HT-29 (cell line): ENCODE measurements around the gene PRKAB1. TPM values are rescaled to one million over a fixed set of nuclear protein-coding genes. Genes with fewer than 3 reads are reported as not detected.
"Not testable (repeated sequence)": the region's sequence is repeated elsewhere in the genome, so short reads cannot be mapped to it uniquely, and the experiment has no call there.

Source experiments
- DNase-seq: peaks from one replicate; pipeline ENCODE4 v3.0.0-alpha.2; 2015; ENCODE audit warnings: low spot score
- total RNA-seq: library from RNA; depleted of rRNA; stranded (reverse); fragments of >200 nt; shearing (Covaris generic); gene quantifications from 2 replicates; pipeline ENCODE4 v1.2.3, GENCODE V29; 2014

The PRKAB1 gene
- total RNA-seq, 1 experiment from 2014 or later, result 30.6 TPM

DNA sequence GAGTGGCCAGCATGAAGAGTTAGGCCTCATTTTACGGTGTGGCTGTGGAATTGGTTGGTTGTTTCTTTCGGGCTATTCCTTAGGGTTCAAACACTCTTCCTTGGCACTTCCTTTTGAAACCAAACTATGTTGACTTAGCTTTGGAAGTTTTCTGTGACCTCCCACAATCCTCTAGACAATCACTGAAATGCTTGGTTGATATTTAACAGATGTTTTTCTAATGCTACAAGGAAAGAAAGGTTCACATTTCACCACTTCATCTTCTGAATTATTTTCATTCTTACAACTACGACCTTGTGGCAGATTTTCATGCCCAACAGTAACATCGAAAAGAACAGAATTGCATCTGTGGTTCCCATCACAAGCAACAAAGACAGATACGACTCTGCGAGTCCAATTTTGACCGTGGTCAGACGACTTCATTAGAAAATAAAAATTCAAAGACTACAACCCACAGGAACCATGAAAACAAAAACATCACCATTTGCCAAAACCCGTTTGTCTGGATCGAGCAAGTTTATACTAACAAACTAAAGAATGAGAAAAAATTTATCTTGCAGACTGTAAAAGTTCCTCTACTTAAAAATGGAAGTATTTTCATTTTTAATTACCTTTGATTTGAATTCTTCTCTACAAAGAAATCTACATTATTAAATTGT lies 16.9 kb downstream of the PRKAB1 start:
- DNase-seq, result no peak

GRCh38 chr12:119685375-119685774 lies 17.4 kb downstream of the PRKAB1 start:
- no peak for DNase-seq

DNA sequence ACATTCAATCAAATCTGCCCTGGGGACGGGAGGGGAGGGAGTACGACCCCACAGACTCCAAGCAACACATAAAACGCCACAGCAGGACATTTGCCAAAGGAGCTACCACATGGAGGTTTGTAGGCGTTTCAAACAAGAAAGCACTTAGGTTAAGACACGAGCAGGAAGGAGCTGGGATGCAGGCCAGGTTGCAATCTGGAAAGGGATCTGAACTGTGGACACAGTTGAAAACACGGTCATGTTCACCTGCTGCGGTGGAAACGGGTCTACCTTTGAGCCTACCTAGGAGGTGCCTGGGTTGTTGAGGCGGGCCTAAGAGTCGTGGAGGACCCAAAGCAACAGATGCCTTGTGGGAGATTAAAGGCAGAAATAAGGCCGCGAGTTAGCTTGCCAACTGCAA lies 18.4 kb downstream of the PRKAB1 start:
- no peak for DNase-seq

DNA sequence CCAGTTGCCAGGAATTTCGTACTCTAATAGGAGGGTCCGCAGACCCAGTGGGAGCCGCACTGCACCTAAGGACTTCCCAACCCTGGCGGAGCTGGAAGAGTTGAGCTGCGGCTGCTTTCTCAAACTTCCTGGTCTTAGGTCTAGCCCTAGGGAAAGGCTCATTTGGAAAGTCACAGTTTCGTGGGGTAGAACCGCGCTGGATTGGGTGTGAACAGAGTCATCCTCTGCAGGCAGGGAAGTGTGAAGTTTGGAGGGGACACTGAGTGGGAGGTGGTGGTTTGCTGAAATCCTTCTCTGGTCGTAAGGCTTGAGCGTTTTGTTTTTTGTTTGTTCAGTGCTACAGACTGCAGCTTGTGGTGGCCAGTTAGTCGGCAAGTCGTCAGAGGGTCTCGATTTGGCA lies 18.8 kb downstream of the PRKAB1 start:
- DNase-seq, result no peak

DNA sequence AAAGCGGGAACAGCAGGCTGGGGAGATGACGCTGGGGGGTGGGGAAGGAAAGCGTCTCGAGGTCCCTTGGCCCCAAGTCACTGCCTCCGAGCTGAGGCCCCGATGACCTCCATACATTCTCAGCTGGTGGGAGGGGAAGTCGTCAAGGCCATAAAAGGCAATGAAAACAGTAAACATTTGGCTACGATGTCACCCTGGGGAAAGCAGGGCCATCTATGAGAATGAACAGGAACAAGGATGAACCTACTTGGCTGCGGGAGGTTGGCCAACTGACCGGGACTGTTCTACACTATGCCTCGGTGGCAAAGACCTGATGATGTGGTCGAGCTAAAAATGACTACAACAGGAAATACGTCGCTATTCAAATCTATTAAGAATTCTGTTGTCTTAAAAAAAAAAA lies 19.5 kb downstream of the PRKAB1 start:
- DNase-seq, result no peak

GRCh38 chr12:119687879-119688278 lies 19.9 kb downstream of the PRKAB1 start:
- DNase-seq, result no peak

GRCh38 chr12:119689935-119690500 lies 22.1 kb downstream of the PRKAB1 start:
- no peak for DNase-seq

GRCh38 chr12:119691202-119691810 lies 23.4 kb downstream of the PRKAB1 start:
- DNase-seq, result no peak

DNA sequence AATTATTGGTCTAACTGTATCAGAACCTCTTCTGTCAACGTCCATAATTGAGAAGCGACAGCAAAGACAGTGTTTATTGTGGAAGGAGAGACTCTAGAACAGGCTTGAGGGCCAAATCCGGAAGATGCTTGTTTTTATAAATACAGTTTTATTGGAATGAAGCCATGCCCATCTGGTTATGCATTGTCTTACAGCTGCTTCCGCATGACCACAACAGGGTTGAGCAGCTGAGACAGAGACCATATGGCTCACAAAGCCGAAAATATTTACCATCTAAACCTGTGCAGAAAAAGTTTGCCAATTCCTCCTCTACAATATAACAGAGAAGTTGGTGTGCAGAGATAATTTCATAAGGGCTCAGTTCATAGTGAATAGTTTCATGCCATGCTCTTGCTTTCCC lies 24.5 kb downstream of the PRKAB1 start:
- DNase-seq, result no peak

DNA sequence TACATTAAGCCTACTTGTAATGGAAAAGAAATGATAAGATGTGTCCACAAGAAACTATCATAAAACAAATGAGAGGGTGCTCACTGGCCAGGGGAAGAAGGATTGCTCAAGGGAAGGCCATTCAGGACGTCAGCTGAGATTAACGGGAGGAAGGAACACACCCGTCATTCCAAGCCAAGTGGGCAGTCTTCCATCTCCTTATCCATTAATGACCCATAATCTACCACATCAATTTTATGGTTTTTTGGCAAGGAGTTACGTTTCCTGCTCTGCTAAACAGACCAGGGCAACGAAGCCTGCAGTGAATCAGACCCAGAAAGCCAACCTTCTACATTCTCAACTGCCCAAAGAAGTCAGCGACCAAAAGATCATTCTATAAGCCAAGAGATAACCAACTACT lies 25.1 kb downstream of the PRKAB1 start:
- peak; percentile 76 for DNase-seq

DNA sequence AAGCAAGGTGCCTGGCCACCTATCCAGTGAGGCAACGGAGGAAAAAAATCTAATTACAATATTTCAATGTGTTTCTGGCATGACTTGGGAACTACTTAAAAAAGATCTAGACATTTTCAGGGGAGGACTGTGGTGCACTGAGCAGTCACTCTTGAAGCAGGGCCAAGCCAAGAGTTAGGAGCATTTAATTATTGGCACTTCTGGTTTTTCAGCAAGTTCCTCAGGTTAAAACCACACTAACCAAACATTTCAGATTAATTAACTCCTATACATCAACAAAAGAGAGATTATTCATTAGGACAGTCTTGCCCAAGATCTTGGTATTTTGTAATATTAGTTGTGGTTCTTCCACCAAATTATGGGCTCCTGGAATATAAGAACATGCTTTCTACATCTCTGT lies 25.6 kb downstream of the PRKAB1 start:
- DNase-seq, result no peak

DNA sequence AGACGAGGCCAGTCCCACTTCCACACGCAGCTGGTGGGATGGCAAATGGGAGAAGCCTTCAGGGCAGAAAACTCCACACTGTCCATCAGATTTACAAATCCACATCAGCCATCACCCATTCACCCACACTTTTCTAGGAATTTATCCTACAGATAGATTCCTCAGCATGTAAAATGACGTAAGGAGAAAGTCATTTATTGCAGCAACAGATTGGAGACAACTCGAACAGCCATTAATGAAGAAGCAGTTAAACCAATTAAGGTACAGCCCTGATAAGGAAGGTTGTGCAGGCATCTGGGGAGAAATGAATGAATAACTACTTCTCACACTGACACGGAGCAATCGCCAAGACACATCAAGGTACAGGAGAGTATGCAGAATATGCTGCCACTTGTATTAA lies 26.2 kb downstream of the PRKAB1 start:
- DNase-seq, result no peak

- DNase-seq, result peak; percentile 37
Observed at GRCh38 chr12:119695034-119695433, 27.1 kb downstream of the PRKAB1 start.

DNA sequence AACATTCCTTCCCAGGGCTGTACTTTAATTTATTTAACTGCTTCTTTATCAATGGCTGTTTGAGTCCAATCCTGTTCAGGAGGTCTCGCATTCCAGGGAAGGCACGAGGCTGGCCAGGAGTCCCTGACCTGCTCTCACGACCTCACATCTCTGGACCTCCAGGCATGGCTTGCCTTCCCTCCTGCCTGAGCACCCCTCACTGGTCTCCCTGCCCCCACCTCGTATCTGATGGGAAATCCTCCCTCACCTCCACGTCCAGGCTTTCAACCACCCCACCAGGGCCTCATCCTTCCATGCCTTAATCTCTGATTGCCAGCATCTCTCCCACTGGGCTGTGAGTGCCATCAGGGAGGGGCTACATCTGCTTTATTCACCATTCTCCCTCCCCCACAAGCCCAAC lies 29.0 kb downstream of the PRKAB1 start:
- DNase-seq, result no peak

DNA sequence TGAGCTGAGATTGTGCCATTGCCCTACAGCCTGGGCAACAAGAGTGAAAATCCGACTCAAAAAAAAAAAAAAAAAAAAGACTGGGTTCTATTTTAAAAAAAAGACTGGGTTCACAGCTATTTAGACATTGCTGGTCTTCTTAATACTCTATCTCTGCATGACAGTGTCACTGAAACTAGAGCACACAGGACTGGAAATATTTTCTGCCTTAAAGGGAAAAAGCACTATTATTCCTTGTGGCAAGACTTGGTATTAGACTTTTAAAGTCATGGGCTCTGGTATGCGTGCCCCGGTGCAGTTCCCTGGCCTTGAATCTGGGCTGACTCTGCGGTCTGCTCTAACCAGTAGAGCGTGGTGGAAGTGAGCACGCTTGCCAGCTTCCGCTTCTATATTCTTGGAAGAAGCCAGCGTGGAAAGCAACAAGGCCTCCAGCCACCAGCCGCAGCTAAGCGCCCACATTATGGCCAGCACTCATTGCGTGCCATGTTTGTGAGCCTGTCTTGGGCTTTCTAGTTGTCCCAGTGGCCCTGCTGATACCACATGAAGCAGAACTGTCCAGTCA lies 31.3 kb downstream of the PRKAB1 start:
- DNase-seq, result no peak

GRCh38 chr12:119700078-119700477 lies 32.1 kb downstream of the PRKAB1 start:
- DNase-seq, result no peak

DNA sequence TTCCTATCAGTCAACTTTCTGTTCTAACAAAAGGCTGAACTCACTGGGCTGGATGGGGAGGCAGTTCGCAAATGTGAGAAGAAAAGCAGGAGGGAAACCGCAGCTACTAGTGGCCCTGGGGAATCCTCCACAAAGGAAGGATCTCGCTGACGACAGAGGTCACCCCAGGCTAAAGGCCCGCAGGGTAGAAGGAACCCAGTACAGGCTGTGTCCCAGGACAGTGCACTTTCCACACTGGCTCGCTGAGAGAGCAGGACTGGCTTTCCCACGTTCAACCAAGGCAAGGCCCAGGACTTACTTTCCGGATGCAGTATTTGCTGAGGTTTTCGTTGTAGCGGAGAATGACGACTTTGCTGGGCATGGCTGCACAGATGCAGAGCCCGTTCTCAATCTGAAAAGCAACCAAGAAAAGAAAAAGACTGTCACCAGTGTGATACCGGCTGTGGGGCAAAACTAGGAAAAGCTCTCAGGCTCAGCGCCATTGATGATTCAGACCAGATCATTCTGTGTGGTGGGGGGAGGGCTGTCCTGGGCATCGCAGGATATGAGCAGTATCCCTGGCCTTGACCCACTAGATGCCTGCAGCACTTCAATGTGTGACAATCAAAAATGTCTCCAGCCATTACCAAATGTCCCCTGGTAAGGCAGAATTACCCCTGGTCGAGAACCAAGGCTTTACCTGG lies 36.3 kb downstream of the PRKAB1 start:
- no peak for DNase-seq

GRCh38 chr12:119705182-119705581 lies 37.2 kb downstream of the PRKAB1 start:
- DNase-seq, result no peak

GRCh38 chr12:119706427-119706826 lies 38.5 kb downstream of the PRKAB1 start:
- not testable (repeated sequence) for DNase-seq

DNA sequence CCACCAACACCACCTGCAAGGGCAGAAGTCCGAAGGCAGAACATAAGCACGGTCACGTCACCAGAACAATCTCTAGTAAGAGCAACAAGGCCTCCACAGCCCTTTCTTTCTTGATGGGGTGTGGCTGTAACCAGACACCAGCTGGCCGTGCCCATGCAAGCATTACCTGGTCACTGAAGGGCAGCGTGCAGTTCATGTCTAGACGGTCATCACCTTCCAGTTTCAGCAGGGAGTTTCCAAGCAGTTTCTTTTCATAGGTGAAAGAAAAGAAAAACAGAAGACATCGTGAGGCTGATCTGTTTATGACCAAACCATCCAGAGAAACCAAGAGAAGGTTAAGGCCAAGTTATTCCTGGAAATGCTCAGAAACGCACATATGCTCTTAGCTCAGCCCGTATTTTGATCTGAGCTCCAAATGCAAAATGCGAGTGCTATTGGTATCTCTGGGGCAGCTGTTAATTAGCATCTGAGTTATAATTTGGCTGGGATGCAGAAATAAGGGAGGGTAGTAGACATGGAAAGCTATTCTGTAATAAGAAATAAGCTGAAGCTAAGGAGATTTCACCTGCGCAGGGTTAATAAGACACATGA lies 42.5 kb downstream of the PRKAB1 start:
- DNase-seq, result no peak

- DNase-seq, result no peak
Observed at GRCh38 chr12:119710965-119711551, 43.1 kb downstream of the PRKAB1 start.

DNA sequence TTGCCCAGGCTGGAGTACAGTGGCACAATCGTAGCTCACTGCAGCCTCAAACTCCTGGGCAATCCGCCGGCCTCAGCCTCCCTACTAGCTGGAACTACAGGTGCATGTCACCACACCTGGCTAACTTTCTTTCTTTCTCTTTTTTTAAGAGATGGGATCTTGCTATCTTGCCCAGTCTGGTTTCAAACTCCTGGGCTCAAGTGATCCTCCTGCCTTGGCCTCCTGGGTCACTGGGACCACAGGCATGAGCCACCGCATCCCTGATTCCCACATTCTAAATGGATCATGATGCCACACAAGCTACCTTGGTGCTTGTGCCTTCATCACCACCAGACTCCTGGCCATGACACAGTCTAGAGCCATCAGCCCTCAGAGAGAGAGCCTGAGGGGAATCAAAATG lies 43.8 kb downstream of the PRKAB1 start:
- no peak for DNase-seq
